Activated CD4-positive, alpha-beta T cell treated with anti-CD3 and anti-CD28 coated beads, Interleukin-2, Interleukin-4, amounts not matched to agents 100 ng/mL and 50 ng/mL, durations not matched to agents 16 hours and 8 hours (primary cell): ENCODE measurements around the gene LACC1.
A peak's percentile ranks its signal among the peaks of the same experiment; 100 is the strongest.

Experiments
- DNase-seq: peaks from one replicate; pipeline ENCODE4 v3.0.0-alpha.2; 2020; ENCODE audit warnings: low spot score

LACC1 gene

GRCh38 chr13:43879755-43880181 lies at the start of gene LACC1:
TSS of gene LACC1 (plus strand) at chr13:43879904. CDS start at chr13:43880986, 1,082 bp downstream.
- peak; percentile 23 for DNase-seq

- DNase-seq = no peak
Observed at GRCh38 chr13:43830497-43830881, 49.2 kb upstream of the LACC1 start.

GRCh38 chr13:43831088-43831487 lies 48.6 kb upstream of the LACC1 start:
- DNase-seq = no peak

GRCh38 chr13:43835701-43836100 lies 44.0 kb upstream of the LACC1 start:
- no peak for DNase-seq

- no peak for DNase-seq
Observed at GRCh38 chr13:43838909-43839308, 40.8 kb upstream of the LACC1 start.

GRCh38 chr13:43846496-43847158 lies 33.1 kb upstream of the LACC1 start:
- DNase-seq = no peak

GRCh38 chr13:43848001-43848649 lies 31.6 kb upstream of the LACC1 start:
- no peak for DNase-seq

GRCh38 chr13:43850873-43851272 lies 28.8 kb upstream of the LACC1 start:
- no peak for DNase-seq

GRCh38 chr13:43852923-43853404 lies 26.7 kb upstream of the LACC1 start:
- DNase-seq = no peak

- no peak for DNase-seq
Observed at GRCh38 chr13:43861863-43862262, 17.8 kb upstream of the LACC1 start.

- DNase-seq = no peak
Observed at GRCh38 chr13:43864921-43865320, 14.8 kb upstream of the LACC1 start.

GRCh38 chr13:43865892-43866291 lies 13.8 kb upstream of the LACC1 start:
- DNase-seq = no peak

- no peak for DNase-seq
Observed at GRCh38 chr13:43872181-43872580, 7.5 kb upstream of the LACC1 start.

GRCh38 chr13:43874504-43875092 lies 5.1 kb upstream of the LACC1 start:
- peak; percentile 25 for DNase-seq

GRCh38 chr13:43876366-43876765 lies 3.3 kb upstream of the LACC1 start:
- no peak for DNase-seq

- no peak for DNase-seq
Observed at GRCh38 chr13:43877326-43877725, 2.4 kb upstream of the LACC1 start.

- DNase-seq = no peak
Observed at GRCh38 chr13:43877766-43878165, 1.9 kb upstream of the LACC1 start.

GRCh38 chr13:43878892-43879754 lies 581 bp upstream of the LACC1 start, which contains the start of gene CCDC122:
TSS of gene CCDC122 (minus strand) at chr13:43879740. CDS start at chr13:43869376, 10,364 bp downstream.
- DNase-seq = peak; percentile 71

GRCh38 chr13:43880214-43880855 lies 631 bp downstream of the LACC1 start:
- no peak for DNase-seq

- DNase-seq = no peak
Observed at GRCh38 chr13:43880926-43881325, 1.2 kb downstream of the LACC1 start.

GRCh38 chr13:43881580-43881979 lies 1.9 kb downstream of the LACC1 start:
- no peak for DNase-seq

- no peak for DNase-seq
Observed at GRCh38 chr13:43883631-43884030, 3.9 kb downstream of the LACC1 start.
